HUES48 (cell line): Measurements from ENCODE around the gene KRT6C.
"Not testable (repeated sequence)": the region's sequence is repeated elsewhere in the genome, so short reads cannot be mapped to it uniquely, and the experiment has no call there.

Experiments
- H3K27ac ChIP-seq: one replicate; pipeline ENCODE4 v1.7.0; 2013; ENCODE audit warnings: low read depth, low read length, inconsistent platforms
- H3K27me3 ChIP-seq: 2 replicates; pipeline ENCODE4 v1.6.1; 2013; ENCODE audit warnings: mild to moderate bottlenecking, low read length; ENCODE audit not compliant: control insufficient read depth, insufficient read depth
- H3K36me3 ChIP-seq: 2 replicates; pipeline ENCODE4 v1.6.1; 2013; ENCODE audit warnings: low read length; ENCODE audit not compliant: control insufficient read depth, insufficient read depth
- H3K4me1 ChIP-seq: 2 replicates; pipeline ENCODE4 v1.6.1; 2013; ENCODE audit warnings: mild to moderate bottlenecking, low read length; ENCODE audit not compliant: control insufficient read depth, insufficient read depth
- H3K4me3 ChIP-seq: 2 replicates; pipeline ENCODE4 v1.5.1; 2013; ENCODE audit warnings: mild to moderate bottlenecking, low read depth, low read length
- H3K9ac ChIP-seq: 2 replicates; pipeline ENCODE4 v1.6.1; 2013; ENCODE audit warnings: mild to moderate bottlenecking, low read depth, low read length, moderate library complexity
- H3K9me3 ChIP-seq: 2 replicates; pipeline ENCODE4 v1.6.1; 2013; ENCODE audit warnings: low read length; ENCODE audit not compliant: control insufficient read depth, insufficient read depth

KRT6C gene

DNA sequence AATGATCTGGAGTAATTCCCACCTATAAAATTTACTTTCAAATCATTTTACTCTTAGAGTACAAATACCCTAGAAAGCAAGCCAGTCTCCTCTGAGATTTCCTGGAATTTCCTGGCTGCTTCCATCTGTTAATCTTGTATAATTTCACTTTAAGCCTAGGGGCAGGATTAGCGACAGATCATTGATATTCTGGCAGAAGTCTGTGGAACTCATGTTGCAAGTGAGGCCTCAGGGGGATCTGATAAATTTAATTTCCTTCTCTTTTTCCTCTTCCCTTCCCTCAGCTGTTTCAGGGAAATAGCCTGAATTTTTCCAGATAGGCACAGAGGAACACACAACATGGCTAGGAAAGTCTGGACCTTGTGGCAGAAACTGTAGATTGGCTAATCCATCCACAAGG, 25.3 kb upstream of the KRT6C start:
- Histone ChIP-seq H3K36me3 (no peaks in the 10 kb centered on the region), H3K27me3 (no peaks in the 10 kb centered on the region), H3K4me1 (peaks cover 19% of the 10 kb centered on the region), H3K27ac (no peak overlapping the region), H3K9me3 (no peaks in the 10 kb centered on the region), H3K9ac (no peak overlapping the region), H3K4me3 (no peak overlapping the region)

DNA sequence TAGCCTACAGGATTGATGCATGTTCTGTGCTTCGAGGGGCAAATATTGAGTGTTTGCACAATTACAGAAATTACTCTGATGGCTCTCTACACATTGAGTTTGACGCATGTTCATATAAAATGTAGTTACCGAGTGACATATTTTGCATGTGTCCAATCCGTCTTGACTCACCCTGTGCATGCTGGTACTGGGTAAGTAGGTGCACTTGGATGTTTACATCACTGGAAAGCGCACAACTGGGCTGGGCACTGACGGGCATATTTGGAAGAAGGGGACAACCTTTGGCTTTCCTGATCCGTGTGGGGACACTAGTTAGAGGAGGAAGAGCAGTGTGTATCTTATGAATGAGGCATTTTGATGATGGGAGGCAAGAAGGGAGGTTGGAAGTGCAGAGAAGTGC, 24.4 kb upstream of the KRT6C start:
- no peaks in the 10 kb centered on the region for H3K9me3 ChIP-seq
- H3K4me1 ChIP-seq, result peaks cover 19% of the 10 kb centered on the region
- no peaks in the 10 kb centered on the region for H3K36me3 ChIP-seq
- no peaks in the 10 kb centered on the region for H3K27me3 ChIP-seq
- H3K4me3 ChIP-seq, result no peak overlapping the region
- no peak overlapping the region for H3K9ac ChIP-seq
- no peak overlapping the region for H3K27ac ChIP-seq

DNA sequence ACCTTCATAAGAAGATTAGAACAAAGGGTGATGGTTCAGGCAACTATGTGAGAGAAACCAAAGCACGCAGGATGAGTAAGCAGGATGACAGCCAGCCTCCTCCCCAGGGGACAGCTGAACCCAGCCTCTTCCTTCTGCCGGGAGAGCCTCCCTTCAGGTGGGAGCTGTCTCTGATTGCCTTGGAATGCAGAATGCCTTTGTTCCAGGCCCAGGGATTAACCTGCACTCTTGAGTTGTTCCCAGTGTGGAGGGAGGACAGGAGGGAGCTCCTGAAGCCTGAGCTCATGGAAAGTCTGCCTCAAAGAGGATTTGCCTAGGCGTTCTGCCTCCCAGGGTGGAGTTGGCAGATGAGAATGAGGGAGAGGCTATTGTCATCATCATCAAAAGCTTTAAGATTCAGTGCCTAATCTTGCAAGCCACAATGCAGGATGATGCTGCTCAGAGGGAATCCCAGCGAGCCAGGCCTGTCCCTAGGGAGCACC, 23.0 kb upstream of the KRT6C start:
- Histone ChIP-seq H3K9ac (no peak overlapping the region), H3K36me3 (no peaks in the 10 kb centered on the region), H3K4me3 (no peak overlapping the region), H3K27ac (peak overlapping the region; percentile 89), H3K4me1 (peaks cover 19% of the 10 kb centered on the region), H3K27me3 (no peaks in the 10 kb centered on the region), H3K9me3 (no peaks in the 10 kb centered on the region)

DNA sequence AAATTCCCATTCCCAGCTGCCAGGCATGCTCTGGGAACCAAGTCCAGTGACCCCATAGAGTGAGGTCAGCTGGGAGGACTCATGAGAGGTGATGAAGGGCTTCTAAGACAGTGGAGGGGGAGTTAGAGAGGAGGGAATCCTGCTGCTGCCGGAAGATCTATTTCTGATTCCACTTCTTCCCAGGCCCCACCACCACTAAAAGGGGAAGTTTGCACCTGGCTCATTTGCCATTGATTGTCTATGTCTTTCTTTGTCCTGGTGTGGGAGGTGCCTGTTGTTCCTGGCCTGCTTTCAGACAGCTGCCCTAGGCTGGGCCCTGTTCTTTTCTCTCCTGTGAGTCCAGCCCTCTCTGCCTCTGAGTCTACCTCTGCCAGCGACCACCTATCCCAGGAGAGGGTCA, 22.4 kb upstream of the KRT6C start:
- H3K27ac ChIP-seq, result peak overlapping the region; percentile 89
- H3K4me3 ChIP-seq, result no peak overlapping the region
- H3K9ac ChIP-seq, result no peak overlapping the region
- H3K4me1 ChIP-seq, result peaks cover 19% of the 10 kb centered on the region
- H3K9me3 ChIP-seq, result no peaks in the 10 kb centered on the region
- no peaks in the 10 kb centered on the region for H3K36me3 ChIP-seq
- H3K27me3 ChIP-seq, result no peaks in the 10 kb centered on the region

DNA sequence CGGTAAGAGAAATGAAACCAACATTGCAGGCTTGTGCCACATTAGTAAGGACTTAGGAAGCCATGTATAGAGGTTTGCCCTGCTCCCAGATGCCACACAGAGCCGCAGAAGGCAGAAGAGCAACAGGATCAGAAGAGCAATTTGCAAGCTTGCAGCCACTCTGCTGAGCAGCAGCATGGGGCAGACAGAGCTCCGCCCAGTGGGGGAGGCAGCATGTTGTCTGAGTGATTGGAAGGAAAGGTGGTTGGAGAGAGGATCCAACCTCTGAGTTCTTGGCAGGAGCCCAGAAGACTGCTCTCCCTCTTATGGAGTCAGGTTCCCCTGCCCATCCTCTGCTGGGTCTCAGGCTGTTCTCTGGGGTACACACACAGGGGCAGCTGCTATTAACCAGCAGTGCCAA, 21.8 kb upstream of the KRT6C start:
- Histone ChIP-seq H3K9ac (no peak overlapping the region), H3K27me3 (no peaks in the 10 kb centered on the region), H3K4me1 (peaks cover 19% of the 10 kb centered on the region), H3K9me3 (no peaks in the 10 kb centered on the region), H3K4me3 (no peak overlapping the region), H3K36me3 (no peaks in the 10 kb centered on the region), H3K27ac (peak overlapping the region; percentile 89)

DNA sequence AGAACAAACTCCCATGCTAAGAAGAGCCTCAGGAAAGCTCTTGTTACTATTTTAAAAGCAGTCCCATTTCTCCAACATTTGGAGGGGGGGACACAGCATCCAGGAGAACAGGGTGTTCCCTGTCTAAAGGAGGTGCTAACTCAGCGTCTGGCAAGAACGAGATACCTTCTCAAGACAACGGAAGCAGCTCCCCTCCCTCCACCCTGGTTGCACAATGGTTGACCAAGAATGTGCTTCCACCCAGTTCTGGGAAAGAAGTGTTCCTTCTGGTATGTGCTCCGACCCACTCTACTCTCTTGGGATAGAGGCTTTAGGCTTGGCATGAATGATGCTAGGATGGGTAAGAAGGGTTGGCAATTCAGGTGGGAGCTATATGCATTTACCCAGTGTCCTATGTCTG, 20.9 kb upstream of the KRT6C start:
- Histone ChIP-seq H3K4me3 (no peak overlapping the region), H3K27ac (no peak overlapping the region), H3K4me1 (peaks cover 19% of the 10 kb centered on the region), H3K9me3 (0 out of 2 replicates have a peak, but pooled peaks cover 2% of the 10 kb centered on the region), H3K9ac (no peak overlapping the region), H3K27me3 (no peaks in the 10 kb centered on the region), H3K36me3 (no peaks in the 10 kb centered on the region)

DNA sequence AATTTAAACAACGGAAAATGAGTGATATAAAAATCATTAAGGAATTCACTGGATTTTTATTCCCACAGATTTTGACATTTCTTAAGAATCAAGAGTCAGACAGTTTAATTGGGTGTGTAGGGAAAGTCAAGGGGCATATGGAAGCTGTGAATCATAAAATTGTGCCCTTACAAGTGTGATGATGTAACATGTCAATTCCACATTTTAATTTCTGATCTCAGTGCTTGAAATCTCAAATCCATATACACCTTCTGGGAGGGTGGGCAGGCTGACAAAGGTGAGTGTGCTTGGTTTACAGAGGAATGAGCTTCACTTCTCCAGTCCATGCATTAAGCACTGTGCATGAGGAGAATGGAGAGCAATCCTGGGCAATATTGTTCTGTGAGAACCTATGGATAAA, 20.5 kb upstream of the KRT6C start:
- Histone ChIP-seq H3K36me3 (no peaks in the 10 kb centered on the region), H3K9ac (no peak overlapping the region), H3K27me3 (no peaks in the 10 kb centered on the region), H3K4me3 (no peak overlapping the region), H3K27ac (no peak overlapping the region), H3K9me3 (0 out of 2 replicates have a peak, but pooled peaks cover 2% of the 10 kb centered on the region), H3K4me1 (peaks cover 19% of the 10 kb centered on the region)

DNA sequence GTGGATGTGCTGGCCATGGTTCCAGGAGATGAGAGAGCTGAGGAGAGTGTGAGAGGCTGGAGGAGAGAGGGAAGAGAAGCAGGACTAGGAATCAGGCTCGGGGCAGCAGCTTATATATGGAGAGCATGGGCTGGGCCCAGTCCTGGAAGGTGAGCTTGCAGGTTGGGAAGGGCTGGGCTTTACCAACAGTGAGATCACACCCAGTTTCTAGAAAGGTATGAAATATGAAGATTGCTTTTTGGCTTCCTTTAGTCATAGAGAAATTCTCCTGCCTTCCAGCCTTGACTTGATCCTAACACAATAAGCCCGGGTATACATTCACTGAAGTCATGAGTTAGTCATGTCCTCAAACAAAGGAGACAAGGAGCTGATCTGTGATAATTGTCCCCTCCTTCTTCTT, 19.6 kb upstream of the KRT6C start, which contains the start of gene KRT6A:
Gene KRT6A (minus strand): TSS at position 86 of the 400 bp plus-strand sequence. CDS start 69 bp downstream, at position 17.
- Histone ChIP-seq H3K9me3 (0 out of 2 replicates have a peak, but pooled peaks cover 2% of the 10 kb centered on the region), H3K4me3 (no peak within 1 kb of the TSS), H3K36me3 (no peaks in the 10 kb centered on the region), H3K9ac (no peak within 1 kb of the TSS), H3K4me1 (peaks cover 19% of the 10 kb centered on the region), H3K27me3 (no peaks in the 10 kb centered on the region), H3K27ac (no peak within 1 kb of the TSS)

DNA sequence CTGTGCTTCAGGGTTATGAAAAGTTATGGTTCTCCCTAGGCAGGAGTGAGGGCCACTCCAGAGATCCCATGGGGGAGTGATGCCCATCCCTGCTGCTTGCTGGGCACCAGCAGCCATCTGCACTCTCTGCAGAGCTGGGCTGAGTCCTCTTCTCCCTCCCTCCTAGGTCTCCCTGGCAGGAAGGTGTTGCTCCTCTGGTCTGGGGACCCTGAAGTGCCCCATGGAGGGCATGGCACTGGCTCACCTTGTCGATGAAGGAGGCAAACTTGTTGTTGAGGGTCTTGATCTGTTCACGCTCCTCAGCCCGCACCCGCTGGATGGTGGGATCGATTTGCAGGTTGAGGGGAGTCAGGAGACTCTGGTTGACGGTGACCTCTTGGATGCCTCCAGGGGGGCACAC, 18.8 kb upstream of the KRT6C start:
- not testable (repeated sequence) for H3K36me3 ChIP-seq, H3K4me3 ChIP-seq, H3K27ac ChIP-seq, H3K9me3 ChIP-seq, H3K27me3 ChIP-seq, H3K9ac ChIP-seq
- H3K4me1 ChIP-seq, result peaks cover 19% of the 10 kb centered on the region

DNA sequence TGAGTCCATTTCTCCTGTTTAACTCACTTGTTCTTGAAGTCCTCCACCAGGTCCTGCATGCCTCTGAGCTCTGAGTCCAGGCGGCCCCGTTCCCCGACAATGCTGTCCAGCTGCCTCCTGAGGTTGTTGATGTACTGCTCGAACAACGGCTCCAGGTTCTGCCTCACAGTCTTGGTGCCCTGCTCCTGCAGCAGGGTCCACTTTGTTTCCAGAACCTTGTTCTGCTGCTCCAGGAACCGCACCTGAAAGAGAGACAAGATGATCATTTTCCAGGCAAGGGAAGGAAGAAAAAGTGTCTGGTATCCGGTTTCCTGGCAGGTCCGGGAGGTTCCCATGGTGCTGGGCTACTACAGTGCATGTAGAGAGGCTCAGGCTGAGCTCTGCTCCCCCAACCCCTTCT, 17.9 kb upstream of the KRT6C start:
- H3K9me3 ChIP-seq, H3K4me3 ChIP-seq, H3K27me3 ChIP-seq, H3K36me3 ChIP-seq, H3K27ac ChIP-seq, H3K9ac ChIP-seq: not testable (repeated sequence)
- peaks cover 14% of the 10 kb centered on the region for H3K4me1 ChIP-seq

DNA sequence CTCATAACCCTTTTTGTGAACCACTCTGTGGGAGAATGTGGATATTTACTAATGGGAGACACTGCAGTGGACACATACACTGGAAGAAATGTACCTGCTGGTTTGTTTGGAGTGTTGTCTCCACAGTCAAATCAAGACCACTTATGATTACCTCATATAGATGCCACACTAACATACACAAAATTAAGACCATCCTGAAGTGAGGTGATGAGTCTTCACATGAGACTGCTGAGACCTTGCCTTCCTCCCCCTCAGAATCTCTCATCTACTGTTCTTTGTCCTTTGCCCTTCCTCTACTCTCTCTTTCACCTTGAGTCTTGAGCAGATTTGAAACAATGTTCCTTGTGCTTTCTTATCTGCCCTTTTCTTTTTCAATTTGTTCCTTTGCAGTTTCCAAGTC, 15.1 kb upstream of the KRT6C start:
- H3K4me1 ChIP-seq, result no peaks in the 10 kb centered on the region
- H3K4me3 ChIP-seq, result no peak overlapping the region
- H3K27me3 ChIP-seq, result no peaks in the 10 kb centered on the region
- 0 out of 2 replicates have a peak, but pooled peaks cover 5% of the 10 kb centered on the region for H3K9me3 ChIP-seq
- no peak overlapping the region for H3K9ac ChIP-seq
- no peak overlapping the region for H3K27ac ChIP-seq
- no peaks in the 10 kb centered on the region for H3K36me3 ChIP-seq
